Fibroblast of lung (primary cell): Measurements from ENCODE around the gene MYRIP.

Experiments used
- CTCF ChIP-seq, 2 donors: IDR thresholded peaks in 1 of 2; conservative IDR thresholded peaks in 1 of 2; 1 replicate in 1 of 2; 2 replicates in 1 of 2; pipeline ENCODE4 v1.5.1; 2011 to 2012; ENCODE audit warnings: low read length in 2 of 2, control low read depth in 1 of 2, inconsistent platforms in 1 of 2, low read depth in 1 of 2, mild to moderate bottlenecking in 1 of 2
- EZH2 ChIP-seq: IDR thresholded peaks from 2 replicates; pipeline ENCODE4 v1.5.1; 2012; ENCODE audit warnings: low read length, control low read depth, mild to moderate bottlenecking; ENCODE audit errors: missing control alignments

GRCh38 chr3:40016391-40016790 is 207.0 kb downstream of the MYRIP start:
- TF ChIP-seq CTCF (conservative IDR thresholded peaks at IDR 0.05 in 1 of 2, IDR thresholded peaks at IDR 0.05 in 1 of 2; ENCODE audit: low read depth in 1 of 2, low read length in 2 of 2) (no peak), EZH2 (no peak)
